ENCODE results near the gene SERPINB6. TPM values are rescaled to one million over a fixed set of nuclear protein-coding genes. Genes with fewer than 3 reads are reported as not detected.

The SERPINB6 gene
- total RNA-seq, 2 donors from 2014 or later = 128 to 150 TPM

- Histone ChIP-seq H3K4me1 (ENCODE audit: control insufficient read depth, insufficient read depth, low read length) (peaks cover 11% of the 10 kb centered on the region), H3K27me3 (ENCODE audit: control insufficient read depth, insufficient read depth, low read length, poor library complexity, severe bottlenecking) (no peaks in the 10 kb centered on the region), H3K9ac (ENCODE audit: extremely low read depth, low read length, poor library complexity, severe bottlenecking) (no peak overlapping the region), H3K27ac (ENCODE audit: low read depth, low read length) (no peak overlapping the region), H3K36me3 (ENCODE audit: control insufficient read depth, insufficient read depth, low read length) (no peaks in the 10 kb centered on the region), H3K9me3 (ENCODE audit: control insufficient read depth, low read length) (no peaks in the 10 kb centered on the region), H3K4me3 (ENCODE audit: low read length) (no peak overlapping the region)
- Mint-ChIP-seq H3K4me3 (no peak overlapping the region), H3K27ac (peak overlapping the region; percentile 23), H3K27me3 (ENCODE audit: insufficient read depth) (no peaks in the 10 kb centered on the region), H3K36me3 (ENCODE audit: low read depth) (peaks cover 7% of the 10 kb centered on the region), H3K9me3 (peaks cover 22% of the 10 kb centered on the region), H3K4me1 (peaks cover 65% of the 10 kb centered on the region)
- TF ChIP-seq CTCF (conservative IDR thresholded peaks at IDR 0.05) = no peak
- peak; percentile 34 for DNase-seq
- 96% methylated on average over 3 to 4 of the region's 4 CpGs for WGBS, 2 experiments (ENCODE audit: insufficient coverage in 1 of 2, insufficient read length in 1 of 2)
Observed at GRCh38 chr6:2919401-2919800, 52.0 kb downstream of the SERPINB6 start.

- Mint-ChIP-seq H3K9me3 (peaks cover 22% of the 10 kb centered on the region), H3K4me1 (peaks cover 64% of the 10 kb centered on the region), H3K27ac (no peak overlapping the region), H3K36me3 (ENCODE audit: low read depth) (peaks cover 7% of the 10 kb centered on the region), H3K27me3 (ENCODE audit: insufficient read depth) (no peaks in the 10 kb centered on the region), H3K4me3 (no peak overlapping the region)
- Histone ChIP-seq H3K36me3 (ENCODE audit: control insufficient read depth, insufficient read depth, low read length) (no peaks in the 10 kb centered on the region), H3K4me1 (ENCODE audit: control insufficient read depth, insufficient read depth, low read length) (peaks cover 16% of the 10 kb centered on the region), H3K9me3 (ENCODE audit: control insufficient read depth, low read length) (no peaks in the 10 kb centered on the region), H3K4me3 (ENCODE audit: low read length) (no peak overlapping the region), H3K27ac (ENCODE audit: low read depth, low read length) (no peak overlapping the region), H3K9ac (ENCODE audit: extremely low read depth, low read length, poor library complexity, severe bottlenecking) (no peak overlapping the region), H3K27me3 (ENCODE audit: control insufficient read depth, insufficient read depth, low read length, poor library complexity, severe bottlenecking) (no peaks in the 10 kb centered on the region)
- WGBS, 2 experiments (ENCODE audit: insufficient coverage in 1 of 2, insufficient read length in 1 of 2) = 95 to 97% methylated on average over 3 to 4 of the region's 4 CpGs
- TF ChIP-seq CTCF (conservative IDR thresholded peaks at IDR 0.05) = no peak
- peak; percentile 21 for DNase-seq
Observed at GRCh38 chr6:2918936-2919335, 52.4 kb downstream of the SERPINB6 start.

- peak; percentile 39 for DNase-seq
- Histone ChIP-seq H3K4me1 (ENCODE audit: control insufficient read depth, insufficient read depth, low read length) (peaks cover 23% of the 10 kb centered on the region), H3K9me3 (ENCODE audit: control insufficient read depth, low read length) (no peaks in the 10 kb centered on the region), H3K4me3 (ENCODE audit: low read length) (no peak overlapping the region), H3K27ac (ENCODE audit: low read depth, low read length) (no peak overlapping the region), H3K9ac (ENCODE audit: extremely low read depth, low read length, poor library complexity, severe bottlenecking) (no peak overlapping the region), H3K27me3 (ENCODE audit: control insufficient read depth, insufficient read depth, low read length, poor library complexity, severe bottlenecking) (no peaks in the 10 kb centered on the region), H3K36me3 (ENCODE audit: control insufficient read depth, insufficient read depth, low read length) (no peaks in the 10 kb centered on the region)
- Mint-ChIP-seq H3K4me3 (no peak overlapping the region), H3K4me1 (peaks cover 67% of the 10 kb centered on the region), H3K27ac (no peak overlapping the region), H3K36me3 (ENCODE audit: low read depth) (peaks cover 7% of the 10 kb centered on the region), H3K9me3 (peaks cover 22% of the 10 kb centered on the region), H3K27me3 (ENCODE audit: insufficient read depth) (no peaks in the 10 kb centered on the region)
- WGBS, 2 experiments (ENCODE audit: insufficient coverage in 1 of 2, insufficient read length in 1 of 2) = 91% methylated on average over 10 to 14 of the region's 14 CpGs
- no peak for TF ChIP-seq CTCF (conservative IDR thresholded peaks at IDR 0.05)
Observed at GRCh38 chr6:2917801-2918445, 53.4 kb downstream of the SERPINB6 start.
